Endothelial cell of umbilical vein (primary cell): ENCODE results near the gene THAP3. TPM values are rescaled to one million over a fixed set of nuclear protein-coding genes. Genes with fewer than 3 reads are reported as not detected.

Source experiments
- BruUV-seq: library from RNA; stranded (reverse); fragments of 400-500 nt; replicated peaks from 2 replicates; lab custom pipeline; 2021; lab: Mats Ljungman, UMichigan
- CTCF ChIA-PET: fragments of 300-600, 350-600 bp; sonication (Branson Sonifier 250); formaldehyde crosslinking; loops from one replicate; lab custom pipeline; 2021; ENCODE audit warnings: antibody characterized with exemption, inconsistent platforms; lab: Charles Lee
- POLR2A ChIA-PET: fragments of 300-600, 350-600 bp; sonication (Branson Sonifier 250); formaldehyde crosslinking; loops from one replicate; lab custom pipeline; 2021; ENCODE audit warnings: antibody characterized with exemption, inconsistent platforms; lab: Charles Lee
- DNase-seq: peaks from one replicate; pipeline ENCODE4 v3.0.0-alpha.2; 2011; ENCODE audit warnings: low read depth, low spot score
- FAIRE-seq: peaks from 2 replicates; lab custom pipeline; 2011; peaks lifted over from hg19 to GRCh38; lab: Jason Lieb, UNC
- H2AFZ ChIP-seq: 2 replicates; pipeline ENCODE4 v1.6.0; 2012; ENCODE audit warnings: low read depth, low read length, control low read depth, inconsistent platforms
- H3K27ac ChIP-seq: 2 replicates; pipeline ENCODE4 v1.5.1; 2011; ENCODE audit warnings: low read depth, mild to moderate bottlenecking, control low read depth, low read length, moderate library complexity; ENCODE audit not compliant: insufficient read depth
- H3K27me3 ChIP-seq, 2 experiments: 2 replicates each; pipeline versions ENCODE4 v1.6.0 to v1.6.1; 2011; ENCODE audit warnings: low read length in 2 of 2, mixed read lengths in 1 of 2; ENCODE audit not compliant: control insufficient read depth in 2 of 2, insufficient read depth in 2 of 2
- H3K36me3 ChIP-seq, 2 experiments: 2 replicates in 1 of 2; 3 replicates in 1 of 2; pipeline ENCODE4 v1.5.1; 2011; ENCODE audit warnings: low read length in 2 of 2, mild to moderate bottlenecking in 1 of 2, moderate library complexity in 1 of 2; ENCODE audit not compliant: control insufficient read depth in 2 of 2, insufficient read depth in 2 of 2; ENCODE audit errors: extremely low read depth in 1 of 2
- H3K4me1 ChIP-seq: 3 replicates; pipeline ENCODE4 v1.5.1; 2011; ENCODE audit warnings: mild to moderate bottlenecking, low read length; ENCODE audit not compliant: control insufficient read depth, insufficient read depth; ENCODE audit errors: extremely low read depth
- H3K4me2 ChIP-seq: 2 replicates; pipeline ENCODE4 v1.6.1; 2011; ENCODE audit warnings: low read length, control low read depth, mixed read lengths; ENCODE audit not compliant: insufficient read depth
- H3K4me3 ChIP-seq, 3 experiments: fragments of 200-600 bp in 1 of 3; sonication (generic), shearing (Covaris generic) in 1 of 3; replicated peaks in 1 of 3; 2 replicates each; pipeline ENCODE4 v1.5.1; 2011 to 2016; ENCODE audit warnings: control low read depth in 3 of 3, low read length in 3 of 3, mild to moderate bottlenecking in 2 of 3, inconsistent platforms in 1 of 3, low read depth in 1 of 3, moderate library complexity in 1 of 3; ENCODE audit not compliant: insufficient read depth in 1 of 3
- H3K79me2 ChIP-seq: 2 replicates; pipeline ENCODE4 v1.6.0; 2012; ENCODE audit warnings: low read length, inconsistent platforms; ENCODE audit not compliant: control insufficient read depth, insufficient read depth
- H3K9ac ChIP-seq: replicated peaks from 2 replicates; pipeline ENCODE3; 2011; ENCODE audit warnings: low read length, control low read depth; ENCODE audit not compliant: insufficient read depth; ENCODE audit errors: extremely low read depth
- H3K9me1 ChIP-seq: replicated peaks from 3 replicates; pipeline ENCODE4 v1.6.0; 2011; ENCODE audit warnings: mild to moderate bottlenecking, low read length; ENCODE audit not compliant: control insufficient read depth, insufficient read depth; ENCODE audit errors: extremely low read depth
- H3K9me3 ChIP-seq: replicated peaks from 2 replicates; pipeline ENCODE4 v1.5.1; 2012; ENCODE audit warnings: low read length, inconsistent platforms; ENCODE audit not compliant: control insufficient read depth, insufficient read depth
- H4K20me1 ChIP-seq: replicated peaks from 2 replicates; pipeline ENCODE3; 2011; ENCODE audit warnings: mild to moderate bottlenecking, low read length; ENCODE audit not compliant: control insufficient read depth, insufficient read depth; ENCODE audit errors: extremely low read depth
- GATA2 ChIP-seq: IDR thresholded peaks from 2 replicates; pipeline ENCODE4 v1.7.0; 2011; ENCODE audit warnings: low read depth, mild to moderate bottlenecking, moderate library complexity, mixed read lengths, low read length; ENCODE audit not compliant: insufficient read length, insufficient read depth
- JUN ChIP-seq: IDR thresholded peaks from 2 replicates; pipeline ENCODE4 v1.6.1; 2011; ENCODE audit warnings: borderline replicate concordance, low read depth; ENCODE audit not compliant: insufficient read length, insufficient read depth
- MYC ChIP-seq: IDR thresholded peaks from one replicate; pipeline ENCODE4 v1.6.1; 2011; ENCODE audit warnings: mild to moderate bottlenecking, low read depth, low read length
- POLR2AphosphoS5 ChIP-seq: IDR thresholded peaks from 2 replicates; pipeline ENCODE4 v1.6.1; 2012; ENCODE audit warnings: low read depth, mild to moderate bottlenecking, control low read depth, low read length, moderate library complexity; ENCODE audit not compliant: insufficient read depth
- dilution Hi-C: fragments of 300-500 bp; cut with MboI; formaldehyde crosslinking; loops from one replicate; pipeline ENCODE4 v1.15.0; 2019; ENCODE audit warnings: low sequenced_read_pairs; ENCODE audit not compliant: extremely low pct_ligation_motif_present
- intact Hi-C: fragments of 100-400 bp; cut with micrococcal nuclease; formaldehyde crosslinking; loops from one replicate; pipeline ENCODE4 v1.10.0; 2022
- polyA plus RNA-seq, 4 experiments: library from polyadenylated mRNA; depleted of rRNA in 3 of 4; stranded (reverse) in 3 of 4; unstranded in 1 of 4; fragments of >200 nt; gene quantifications; 2 replicates each; pipeline versions ENCODE4 v1.2.1 to v1.2.3, GENCODE V29; 2011 to 2012; ENCODE audit warnings: missing spikeins in 1 of 4
- total RNA-seq: library from RNA; stranded (reverse); gene quantifications from 2 replicates; pipeline ENCODE4 v1.2.3, GENCODE V29; 2021

Gene THAP3
- total and polyA plus RNA-seq, 2 donors (not counting 3 experiments of a cell fraction or from before 2014, with no cell fraction given), result 11.3 to 16.7 TPM

DNA sequence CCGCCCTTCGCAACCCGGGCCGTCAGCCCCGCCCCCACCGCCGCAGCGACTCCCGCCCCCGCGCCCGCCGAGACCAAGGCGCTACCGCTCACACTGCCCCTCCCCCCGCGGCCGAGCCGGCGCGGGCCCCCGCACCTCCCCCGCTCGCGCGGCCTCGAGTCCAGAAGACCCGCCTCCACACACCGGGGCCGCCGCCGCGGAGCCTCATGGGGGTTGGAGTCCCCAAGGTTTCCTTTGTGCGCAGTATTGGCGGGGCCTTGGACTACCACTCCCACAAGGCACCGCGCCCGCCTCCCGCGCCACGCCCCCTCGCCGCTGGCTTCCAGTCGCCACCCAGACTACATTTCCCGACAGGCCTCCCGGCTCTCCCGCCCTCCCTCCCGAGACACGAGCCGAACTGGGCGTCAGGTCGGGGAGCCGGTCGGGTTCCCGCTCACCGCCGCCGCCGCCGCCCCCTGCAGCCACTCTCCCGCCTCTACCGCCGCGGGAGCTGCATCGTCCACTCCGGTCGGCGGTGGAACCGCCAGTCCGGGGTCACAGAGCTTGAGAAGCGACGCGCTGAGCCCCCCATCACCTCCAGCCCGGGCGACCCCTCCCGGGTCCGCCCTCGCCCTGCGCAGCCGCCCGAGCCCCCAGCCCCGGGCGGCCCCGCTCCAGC, 11.2 kb upstream of the THAP3 start, which contains the start of gene PHF13:
Gene PHF13, plus strand, starts transcription at position 371 of the 658 bp plus-strand sequence. CDS start 336 bp downstream, outside the sequence.
- Histone ChIP-seq H4K20me1 (peaks cover 4% of the 10 kb centered on the region), H3K4me2 (peak within 1 kb of the TSS; percentile 49), H3K79me2 (peaks cover 36% of the 10 kb centered on the region), H3K4me3 (peak within 1 kb of the TSS; percentile 55 to 97 (median 93)), H3K36me3 (no peaks in the 10 kb centered on the region), H3K27me3 (no peaks in the 10 kb centered on the region), H2AFZ (peak within 1 kb of the TSS; percentile 79), H3K9me1 (no peaks in the 10 kb centered on the region), H3K9me3 (no peaks in the 10 kb centered on the region), H3K27ac (peak within 1 kb of the TSS; percentile 32), H3K9ac (peak within 1 kb of the TSS; percentile 64), H3K4me1 (peaks cover 5% of the 10 kb centered on the region)
- peak; percentile 96 for FAIRE-seq
- TF ChIP-seq MYC, result no peak
- no peak for TF ChIP-seq GATA2
- peak; percentile 71 for TF ChIP-seq POLR2AphosphoS5
- no peak for TF ChIP-seq JUN
- intact Hi-C loops (loop anchor here (1.0 kb wide), 3 partner anchors 10 to 33 kb away; no protein-coding TSS in a partner anchor), dilution Hi-C loops (no loop called here)
- DNase-seq, result peak; percentile 99
- POLR2A ChIA-PET, result interaction anchor here (1.2 kb wide), 1 partner anchor 12 kb away, joined by 6 read pairs; no protein-coding TSS in a partner anchor
- no TSS peak for BruUV-seq
- CTCF ChIA-PET, result interaction anchor here (0.5 kb wide), 1 partner anchor 12 kb away, joined by 4 read pairs; no protein-coding TSS in a partner anchor
